NB4 (cell line): ENCODE measurements around the gene POU2F1.

Experiments used
- DNase-seq: peaks from one replicate; pipeline ENCODE4 v3.0.0; 2010; ENCODE audit warnings: low read depth
- H3K4me3 ChIP-seq: one replicate; pipeline ENCODE4 v1.5.1; 2011; ENCODE audit warnings: mild to moderate bottlenecking, low read depth, low read length, moderate library complexity
- CTCF ChIP-seq: IDR thresholded peaks from one replicate; pipeline ENCODE4 v1.5.1; 2012; ENCODE audit warnings: low read depth, low read length
- MAX ChIP-seq: IDR thresholded peaks from 2 replicates; pipeline ENCODE4 v1.6.1; 2011; ENCODE audit warnings: low read depth, low read length
- MYC ChIP-seq: IDR thresholded peaks from 2 replicates; pipeline ENCODE4 v1.6.1; 2011; ENCODE audit warnings: low read depth, low read length
- POLR2A ChIP-seq: IDR thresholded peaks from 2 replicates; pipeline ENCODE4 v1.6.1; 2011; ENCODE audit warnings: mild to moderate bottlenecking; ENCODE audit not compliant: insufficient read length; ENCODE audit errors: extremely low read depth

The POU2F1 gene

GRCh38 chr1:167182571-167183320 lies 37.9 kb upstream of the POU2F1 start:
- no peak for DNase-seq
- TF ChIP-seq MAX (no peak), CTCF (no peak), POLR2A (no peak), MYC (no peak)
- H3K4me3 ChIP-seq, result no peak overlapping the region

- DNase-seq, result no peak
- no peak for TF ChIP-seq MYC
- no peak for TF ChIP-seq CTCF
- no peak for TF ChIP-seq MAX
- no peak for TF ChIP-seq POLR2A
- H3K4me3 ChIP-seq, result no peak overlapping the region
Observed at GRCh38 chr1:167184081-167184480, 36.6 kb upstream of the POU2F1 start.

- TF ChIP-seq CTCF, result no peak
- no peak for TF ChIP-seq MAX
- TF ChIP-seq MYC, result no peak
- no peak for TF ChIP-seq POLR2A
- H3K4me3 ChIP-seq, result no peak overlapping the region
- DNase-seq, result no peak
Observed at GRCh38 chr1:167185062-167185461, 35.6 kb upstream of the POU2F1 start.

- DNase-seq, result no peak
- no peak overlapping the region for H3K4me3 ChIP-seq
- no peak for TF ChIP-seq MYC
Observed at GRCh38 chr1:167185974-167186657, 34.6 kb upstream of the POU2F1 start.

GRCh38 chr1:167186771-167187170 lies 33.9 kb upstream of the POU2F1 start:
- no peak overlapping the region for H3K4me3 ChIP-seq
- DNase-seq, result no peak
- TF ChIP-seq POLR2A (no peak), CTCF (no peak)

- no peak for TF ChIP-seq POLR2A
- DNase-seq, result no peak
- H3K4me3 ChIP-seq, result no peak overlapping the region
Observed at GRCh38 chr1:167190747-167191237, 29.9 kb upstream of the POU2F1 start.

GRCh38 chr1:167191958-167192357 lies 28.7 kb upstream of the POU2F1 start:
- H3K4me3 ChIP-seq, result no peak overlapping the region
- no peak for DNase-seq
- TF ChIP-seq CTCF (no peak), MYC (no peak), POLR2A (no peak), MAX (no peak)
